ENCODE data around the gene ANKRD13A.

The ANKRD13A gene

DNA sequence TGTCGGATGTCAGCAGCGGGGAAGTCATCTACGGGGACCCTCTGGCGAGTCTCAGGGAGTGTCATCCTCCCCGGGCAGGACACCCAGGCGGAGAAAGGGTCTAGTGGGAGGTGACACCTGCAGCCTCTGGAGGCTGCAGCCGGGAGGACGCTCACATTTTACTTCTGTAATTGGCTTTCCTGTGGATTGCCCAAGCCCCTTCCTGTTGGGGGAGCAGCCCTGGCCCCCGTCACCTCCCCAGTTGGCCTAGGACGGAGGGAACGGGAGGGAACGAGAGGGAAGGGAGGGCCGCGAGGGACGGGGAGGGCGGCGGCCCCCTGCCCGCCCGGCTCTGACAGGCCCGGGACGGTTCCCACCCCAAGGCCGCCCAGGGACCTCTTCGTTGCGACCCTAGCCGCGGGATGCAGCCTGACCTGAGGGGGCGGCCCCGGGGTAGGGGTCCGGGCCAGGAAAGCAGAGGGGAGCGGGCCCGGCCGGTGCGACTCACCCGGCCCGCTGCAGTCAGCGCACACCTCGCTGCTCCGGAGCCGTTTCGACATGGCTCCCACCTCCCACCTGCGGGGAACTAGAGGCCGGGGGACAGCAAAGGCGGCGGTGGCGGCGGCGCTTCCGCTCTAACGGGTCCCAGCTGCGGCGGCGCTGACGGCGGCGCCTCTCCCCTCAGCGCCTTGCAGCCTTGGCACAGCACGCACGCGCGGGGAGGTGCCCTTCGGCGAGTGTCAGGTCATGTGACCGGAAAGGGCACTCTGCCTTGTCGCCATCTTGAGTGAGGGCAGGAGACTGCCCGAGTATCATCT lies 3.3 kb upstream of the ANKRD13A start, which contains the start of gene GIT2:
Gene GIT2 (minus strand): TSS at position 683 of the 797 bp plus-strand sequence. CDS start 144 bp downstream, at position 539.
- peaks cover 19% of the 10 kb centered on the region for H3K4me1 ChIP-seq (ENCODE audit: control insufficient read depth, insufficient read depth, low read length, unreplicated experiment)
- peak within 1 kb of the TSS; percentile 93 for H2AFZ ChIP-seq (ENCODE audit: low read length, unreplicated experiment)
- H3K4me3 ChIP-seq (ENCODE audit: low read depth, low read length), result peak within 1 kb of the TSS; percentile 88
- H3K27ac ChIP-seq (ENCODE audit: low read depth, low read length), result no peak within 1 kb of the TSS
- H3K36me3 ChIP-seq (ENCODE audit: insufficient read depth, low read length), result no peaks in the 10 kb centered on the region
- peaks cover 58% of the 10 kb centered on the region for H3K79me2 ChIP-seq (ENCODE audit: control insufficient read depth, insufficient read depth, low read length, unreplicated experiment)
- no peaks in the 10 kb centered on the region for H3K27me3 ChIP-seq (ENCODE audit: insufficient read depth, low read length)

GRCh38 chr12:109996483-109996853 lies 2.8 kb upstream of the ANKRD13A start:
- H3K79me2 ChIP-seq (ENCODE audit: control insufficient read depth, insufficient read depth, low read length, unreplicated experiment), result peaks cover 62% of the 10 kb centered on the region
- H2AFZ ChIP-seq (ENCODE audit: low read length, unreplicated experiment), result peak overlapping the region; percentile 93
- H3K4me3 ChIP-seq (ENCODE audit: low read depth, low read length), result peak overlapping the region; percentile 88
- H3K4me1 ChIP-seq (ENCODE audit: control insufficient read depth, insufficient read depth, low read length, unreplicated experiment), result peaks cover 25% of the 10 kb centered on the region
- H3K27ac ChIP-seq (ENCODE audit: low read depth, low read length), result no peak overlapping the region
- H3K36me3 ChIP-seq (ENCODE audit: insufficient read depth, low read length), result no peaks in the 10 kb centered on the region
- H3K27me3 ChIP-seq (ENCODE audit: insufficient read depth, low read length), result no peaks in the 10 kb centered on the region

GRCh38 chr12:109997393-109997792 lies 1.8 kb upstream of the ANKRD13A start:
- Histone ChIP-seq H3K4me1 (ENCODE audit: control insufficient read depth, insufficient read depth, low read length, unreplicated experiment) (peaks cover 32% of the 10 kb centered on the region), H3K79me2 (ENCODE audit: control insufficient read depth, insufficient read depth, low read length, unreplicated experiment) (peaks cover 63% of the 10 kb centered on the region), H3K27ac (ENCODE audit: low read depth, low read length) (no peak overlapping the region), H3K4me3 (ENCODE audit: low read depth, low read length) (no peak overlapping the region), H3K36me3 (ENCODE audit: insufficient read depth, low read length) (no peaks in the 10 kb centered on the region), H3K27me3 (ENCODE audit: insufficient read depth, low read length) (no peaks in the 10 kb centered on the region), H2AFZ (ENCODE audit: low read length, unreplicated experiment) (no peak overlapping the region)

DNA sequence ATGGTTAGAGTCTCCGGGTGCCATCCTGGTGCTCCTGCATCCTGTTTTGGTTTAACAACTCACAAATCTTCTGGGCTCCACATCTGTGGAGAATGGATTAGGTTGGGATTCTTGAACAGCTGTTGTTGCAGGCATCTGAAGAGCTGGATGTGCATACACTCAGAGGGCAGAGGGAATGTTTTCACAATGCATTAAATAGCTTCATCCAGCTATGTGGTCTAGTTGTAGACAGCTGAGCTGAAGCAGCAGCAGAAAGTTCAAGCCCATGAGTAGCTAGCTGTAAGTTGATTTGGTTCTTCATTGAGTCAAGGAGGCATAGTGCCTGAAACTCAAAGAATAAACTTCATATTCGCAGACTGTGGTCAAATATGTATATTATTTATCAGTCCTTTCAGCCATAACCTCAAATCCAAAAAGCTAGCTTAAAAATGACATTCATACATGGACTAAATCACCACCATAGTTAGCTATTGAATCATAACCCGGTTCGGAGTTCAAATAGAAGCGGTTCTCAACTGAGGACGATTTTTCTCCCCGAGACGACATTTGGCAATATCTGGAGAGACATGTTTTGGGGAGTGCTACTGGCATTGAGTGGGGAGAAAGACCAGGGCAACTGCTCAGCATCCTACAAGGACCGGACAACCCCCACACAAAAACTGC lies 858 bp upstream of the ANKRD13A start:
- H3K4me3 ChIP-seq (ENCODE audit: low read depth, low read length), result peak overlapping the region; percentile 73
- no peaks in the 10 kb centered on the region for H3K36me3 ChIP-seq (ENCODE audit: insufficient read depth, low read length)
- H3K27ac ChIP-seq (ENCODE audit: low read depth, low read length), result no peak overlapping the region
- H2AFZ ChIP-seq (ENCODE audit: low read length, unreplicated experiment), result peak overlapping the region; percentile 84
- peaks cover 36% of the 10 kb centered on the region for H3K4me1 ChIP-seq (ENCODE audit: control insufficient read depth, insufficient read depth, low read length, unreplicated experiment)
- H3K27me3 ChIP-seq (ENCODE audit: insufficient read depth, low read length), result no peaks in the 10 kb centered on the region
- H3K79me2 ChIP-seq (ENCODE audit: control insufficient read depth, insufficient read depth, low read length, unreplicated experiment), result peaks cover 65% of the 10 kb centered on the region

DNA sequence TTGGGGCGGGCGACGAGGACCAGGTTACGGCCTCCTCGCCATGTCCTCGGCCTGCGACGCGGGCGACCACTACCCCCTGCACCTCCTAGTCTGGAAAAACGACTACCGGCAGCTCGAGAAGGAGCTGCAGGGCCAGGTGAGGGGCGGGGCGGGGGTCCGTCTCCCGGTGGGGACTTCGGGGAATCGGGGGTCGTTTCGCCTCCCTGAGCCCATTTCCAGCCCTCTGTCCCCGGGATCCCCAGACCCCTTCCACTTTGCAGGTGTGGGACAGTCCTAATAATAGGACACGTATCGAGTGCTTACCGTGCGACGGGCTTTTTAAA lies 380 bp downstream of the ANKRD13A start:
- no peaks in the 10 kb centered on the region for H3K27me3 ChIP-seq (ENCODE audit: insufficient read depth, low read length)
- H2AFZ ChIP-seq (ENCODE audit: low read length, unreplicated experiment), result no peak overlapping the region
- peak overlapping the region; percentile 73 for H3K4me3 ChIP-seq (ENCODE audit: low read depth, low read length)
- H3K79me2 ChIP-seq (ENCODE audit: control insufficient read depth, insufficient read depth, low read length, unreplicated experiment), result peaks cover 59% of the 10 kb centered on the region
- peaks cover 27% of the 10 kb centered on the region for H3K4me1 ChIP-seq (ENCODE audit: control insufficient read depth, insufficient read depth, low read length, unreplicated experiment)
- no peak overlapping the region for H3K27ac ChIP-seq (ENCODE audit: low read depth, low read length)
- no peaks in the 10 kb centered on the region for H3K36me3 ChIP-seq (ENCODE audit: insufficient read depth, low read length)

DNA sequence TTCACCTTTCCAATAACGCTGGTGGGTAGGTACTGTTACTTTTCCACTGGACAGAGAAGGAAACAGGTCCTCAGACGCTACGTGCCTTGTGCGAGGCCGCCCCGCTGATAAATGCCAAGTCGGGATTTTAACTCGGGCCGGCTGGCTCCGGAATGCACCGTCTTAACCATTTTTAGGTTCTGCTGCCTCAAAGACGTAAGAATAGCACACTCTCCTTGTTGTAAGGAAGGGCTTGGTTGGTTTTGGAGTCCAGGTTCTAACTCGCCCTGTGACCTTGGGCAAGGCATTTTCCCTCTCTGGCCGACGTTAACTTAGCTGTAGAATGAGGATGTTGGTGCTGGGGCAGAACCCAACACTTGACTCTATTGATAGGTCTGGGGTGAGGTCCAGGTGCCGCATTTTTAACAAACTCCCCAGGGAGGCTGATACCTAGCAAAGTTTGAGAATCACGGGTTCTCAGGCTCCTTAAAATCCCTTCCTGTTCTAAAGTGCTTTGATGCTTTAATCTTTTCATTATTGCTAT lies 814 bp downstream of the ANKRD13A start:
- Histone ChIP-seq H3K4me1 (ENCODE audit: control insufficient read depth, insufficient read depth, low read length, unreplicated experiment) (peaks cover 23% of the 10 kb centered on the region), H3K4me3 (ENCODE audit: low read depth, low read length) (peak overlapping the region; percentile 73), H3K27ac (ENCODE audit: low read depth, low read length) (no peak overlapping the region), H3K79me2 (ENCODE audit: control insufficient read depth, insufficient read depth, low read length, unreplicated experiment) (peaks cover 57% of the 10 kb centered on the region), H3K36me3 (ENCODE audit: insufficient read depth, low read length) (no peaks in the 10 kb centered on the region), H3K27me3 (ENCODE audit: insufficient read depth, low read length) (no peaks in the 10 kb centered on the region), H2AFZ (ENCODE audit: low read length, unreplicated experiment) (peak overlapping the region; percentile 19)

DNA sequence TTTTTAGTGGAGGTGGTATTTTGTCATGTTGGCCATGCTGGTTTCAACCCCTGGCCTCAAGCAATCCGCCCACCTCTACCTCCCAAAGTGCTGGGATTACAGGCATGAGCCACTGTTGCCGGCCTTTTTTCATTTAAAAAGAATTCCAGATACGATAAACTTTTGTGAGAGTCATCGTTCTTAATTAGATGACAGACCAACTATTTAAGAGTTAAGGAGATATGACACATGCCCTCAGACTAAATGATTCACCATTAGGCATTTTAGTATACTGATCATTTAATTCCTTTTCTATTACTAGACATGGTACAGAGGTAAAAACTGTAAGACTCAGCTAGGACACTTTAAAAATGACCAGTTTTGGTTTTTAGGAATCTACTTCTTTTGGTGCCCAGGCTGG lies 2.4 kb downstream of the ANKRD13A start:
- no peaks in the 10 kb centered on the region for H3K27me3 ChIP-seq (ENCODE audit: insufficient read depth, low read length)
- peak overlapping the region; percentile 80 for H3K27ac ChIP-seq (ENCODE audit: low read depth, low read length)
- peaks cover 23% of the 10 kb centered on the region for H3K4me1 ChIP-seq (ENCODE audit: control insufficient read depth, insufficient read depth, low read length, unreplicated experiment)
- no peak overlapping the region for H2AFZ ChIP-seq (ENCODE audit: low read length, unreplicated experiment)
- no peaks in the 10 kb centered on the region for H3K36me3 ChIP-seq (ENCODE audit: insufficient read depth, low read length)
- H3K79me2 ChIP-seq (ENCODE audit: control insufficient read depth, insufficient read depth, low read length, unreplicated experiment), result peaks cover 58% of the 10 kb centered on the region
- peak overlapping the region; percentile 73 for H3K4me3 ChIP-seq (ENCODE audit: low read depth, low read length)

DNA sequence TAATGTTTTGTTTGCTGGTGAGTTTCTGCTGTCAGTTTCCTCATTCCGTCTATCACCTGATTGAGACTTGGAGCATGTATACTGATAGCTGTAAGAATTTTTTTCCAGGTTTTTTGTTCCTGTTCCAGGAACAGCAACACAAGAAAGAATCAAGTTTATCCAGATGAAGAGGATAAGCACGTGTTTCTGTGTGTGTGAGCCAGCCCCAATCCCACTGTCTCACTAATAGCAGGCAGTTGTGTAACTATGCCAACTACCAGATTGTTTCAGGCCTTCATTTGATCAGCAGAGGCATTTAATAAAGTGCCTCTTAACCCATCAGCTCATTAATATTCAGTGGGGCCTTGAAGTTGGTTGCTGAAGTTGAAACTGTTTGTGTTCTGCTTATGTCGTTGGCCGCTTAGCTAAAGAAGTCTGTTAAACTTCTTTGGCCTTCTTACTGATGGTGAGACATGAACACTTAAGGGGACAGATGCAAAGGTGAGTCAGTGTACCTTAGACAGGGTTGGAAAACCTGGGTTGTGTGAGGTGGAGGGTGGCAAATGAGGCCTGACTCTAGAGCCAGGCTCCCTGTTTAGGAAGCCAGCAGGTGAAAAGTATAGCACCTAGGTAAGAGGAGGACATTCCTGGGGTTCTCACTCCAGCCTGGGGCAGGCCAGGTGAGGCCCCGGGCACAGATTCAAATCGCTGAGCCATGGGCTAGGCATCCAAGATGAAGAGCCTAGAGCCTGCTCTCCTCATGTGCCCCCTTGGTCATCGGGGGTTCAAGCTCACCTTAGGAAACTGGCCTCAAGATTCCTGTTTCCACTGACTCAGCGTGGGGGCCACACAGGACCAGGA lies 3.7 kb downstream of the ANKRD13A start:
- Histone ChIP-seq H2AFZ (ENCODE audit: low read length, unreplicated experiment) (no peak overlapping the region), H3K27me3 (ENCODE audit: insufficient read depth, low read length) (no peaks in the 10 kb centered on the region), H3K27ac (ENCODE audit: low read depth, low read length) (peak overlapping the region; percentile 33; the same call in 1 of the 2 replicates), H3K4me3 (ENCODE audit: low read depth, low read length) (no peak overlapping the region), H3K36me3 (ENCODE audit: insufficient read depth, low read length) (no peaks in the 10 kb centered on the region), H3K4me1 (ENCODE audit: control insufficient read depth, insufficient read depth, low read length, unreplicated experiment) (peaks cover 23% of the 10 kb centered on the region), H3K79me2 (ENCODE audit: control insufficient read depth, insufficient read depth, low read length, unreplicated experiment) (peaks cover 59% of the 10 kb centered on the region)

GRCh38 chr12:110004598-110004997 lies 5.4 kb downstream of the ANKRD13A start:
- no peak overlapping the region for H2AFZ ChIP-seq (ENCODE audit: low read length, unreplicated experiment)
- peaks cover 70% of the 10 kb centered on the region for H3K79me2 ChIP-seq (ENCODE audit: control insufficient read depth, insufficient read depth, low read length, unreplicated experiment)
- no peaks in the 10 kb centered on the region for H3K36me3 ChIP-seq (ENCODE audit: insufficient read depth, low read length)

GRCh38 chr12:110005319-110005973 lies 6.2 kb downstream of the ANKRD13A start:
- Histone ChIP-seq H3K27ac (ENCODE audit: low read depth, low read length) (no peak overlapping the region), H3K4me1 (ENCODE audit: control insufficient read depth, insufficient read depth, low read length, unreplicated experiment) (peaks cover 18% of the 10 kb centered on the region), H3K4me3 (ENCODE audit: low read depth, low read length) (no peak overlapping the region), H2AFZ (ENCODE audit: low read length, unreplicated experiment) (no peak overlapping the region), H3K27me3 (ENCODE audit: insufficient read depth, low read length) (no peaks in the 10 kb centered on the region), H3K36me3 (ENCODE audit: insufficient read depth, low read length) (no peaks in the 10 kb centered on the region), H3K79me2 (ENCODE audit: control insufficient read depth, insufficient read depth, low read length, unreplicated experiment) (peaks cover 69% of the 10 kb centered on the region)

More at GRCh38 chr12:110004598-110004997, 5.4 kb downstream of the ANKRD13A start:
- H3K4me1 ChIP-seq (ENCODE audit: control insufficient read depth, insufficient read depth, low read length, unreplicated experiment), result peaks cover 18% of the 10 kb centered on the region
- no peak overlapping the region for H3K27ac ChIP-seq (ENCODE audit: low read depth, low read length)
- no peaks in the 10 kb centered on the region for H3K27me3 ChIP-seq (ENCODE audit: insufficient read depth, low read length)
- H3K4me3 ChIP-seq (ENCODE audit: low read depth, low read length), result no peak overlapping the region

All from ACC112 (cell line).